ENCODE data around the gene MAD1L1.

DNA sequence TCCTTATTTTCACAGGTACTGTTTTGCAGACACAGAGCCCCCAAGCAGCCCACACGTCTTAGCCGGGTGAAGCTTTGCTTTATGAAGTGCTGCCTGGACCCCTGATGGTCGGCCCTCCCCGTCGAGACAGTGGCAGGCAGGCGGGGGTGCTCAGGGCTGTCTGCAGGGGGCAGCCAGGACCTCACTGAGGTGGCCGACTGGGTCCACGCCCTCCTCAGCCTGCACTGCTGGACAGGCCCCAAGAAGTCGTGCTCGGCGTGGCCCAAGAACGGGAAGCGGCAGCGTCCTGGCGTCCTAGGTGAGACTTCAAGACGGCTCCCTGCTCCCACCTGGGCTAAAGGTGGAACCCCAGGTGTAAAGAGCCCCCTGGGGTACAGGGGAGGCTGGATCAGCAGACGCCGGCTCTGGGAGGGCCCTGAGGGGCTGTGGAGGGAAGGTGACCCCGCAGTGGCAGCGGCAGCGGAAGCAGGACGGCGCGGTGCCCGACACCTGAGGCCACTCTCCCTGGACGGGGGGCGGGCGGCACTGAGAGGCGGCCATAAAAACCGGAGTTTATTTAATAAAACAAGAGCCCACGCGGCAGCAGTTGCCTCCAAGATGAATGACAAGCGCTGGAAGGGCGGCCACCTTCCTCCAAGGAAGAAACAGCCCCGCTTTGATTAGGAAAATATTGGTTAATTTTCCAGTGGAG, 383.2 kb downstream of the MAD1L1 start:
- TF ChIP-seq JUND (IDR thresholded peaks at IDR 0.05; ENCODE audit: low read length) = no peak
- TF ChIP-seq, protein P1, sequence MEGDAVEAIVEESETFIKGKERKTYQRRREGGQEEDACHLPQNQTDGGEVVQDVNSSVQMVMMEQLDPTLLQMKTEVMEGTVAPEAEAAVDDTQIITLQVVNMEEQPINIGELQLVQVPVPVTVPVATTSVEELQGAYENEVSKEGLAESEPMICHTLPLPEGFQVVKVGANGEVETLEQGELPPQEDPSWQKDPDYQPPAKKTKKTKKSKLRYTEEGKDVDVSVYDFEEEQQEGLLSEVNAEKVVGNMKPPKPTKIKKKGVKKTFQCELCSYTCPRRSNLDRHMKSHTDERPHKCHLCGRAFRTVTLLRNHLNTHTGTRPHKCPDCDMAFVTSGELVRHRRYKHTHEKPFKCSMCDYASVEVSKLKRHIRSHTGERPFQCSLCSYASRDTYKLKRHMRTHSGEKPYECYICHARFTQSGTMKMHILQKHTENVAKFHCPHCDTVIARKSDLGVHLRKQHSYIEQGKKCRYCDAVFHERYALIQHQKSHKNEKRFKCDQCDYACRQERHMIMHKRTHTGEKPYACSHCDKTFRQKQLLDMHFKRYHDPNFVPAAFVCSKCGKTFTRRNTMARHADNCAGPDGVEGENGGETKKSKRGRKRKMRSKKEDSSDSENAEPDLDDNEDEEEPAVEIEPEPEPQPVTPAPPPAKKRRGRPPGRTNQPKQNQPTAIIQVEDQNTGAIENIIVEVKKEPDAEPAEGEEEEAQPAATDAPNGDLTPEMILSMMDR (IDR thresholded peaks at IDR 0.05; ENCODE audit: control extremely low read depth in 1 of 3, insufficient read depth in 1 of 3, low read depth in 1 of 3, low read length in 3 of 3) = no peak
